HL-60/S4 treated with phorbol 12-myristate 13-acetate at 8.2 ng/mL for 4 days and 3 days (cell line): ENCODE measurements around the gene HSPA4L.

ENCODE experiments used
- in situ Hi-C: fragments of 300-500 bp; cut with MboI; formaldehyde crosslinking; loops from 2 replicates; pipeline ENCODE4 v1.15.0; 2022; ENCODE audit warnings: low sequenced_read_pairs

Gene HSPA4L

GRCh38 chr4:127856813-127857447 lies 74.8 kb downstream of the HSPA4L start:
- in situ Hi-C loops: no loop called here

GRCh38 chr4:127857641-127858040 lies 75.5 kb downstream of the HSPA4L start:
- in situ Hi-C loops: no loop called here

GRCh38 chr4:127868196-127868595 lies 86.1 kb downstream of the HSPA4L start:
- in situ Hi-C loops: no loop called here

GRCh38 chr4:127870281-127870680 lies 88.2 kb downstream of the HSPA4L start:
- in situ Hi-C loops: no loop called here

- in situ Hi-C loops: no loop called here
Measured at GRCh38 chr4:127870688-127871087, 88.6 kb downstream of the HSPA4L start.

GRCh38 chr4:127875791-127876190 lies 93.7 kb downstream of the HSPA4L start:
- in situ Hi-C loops: no loop called here

GRCh38 chr4:127880763-127881562 lies 98.8 kb downstream of the HSPA4L start, which contains the start of gene PLK4:
Gene PLK4 (plus strand): TSS chr4:127880893. CDS start chr4:127881135, 242 bp downstream.
- in situ Hi-C loops: no loop called here

GRCh38 chr4:127881563-127881864 lies 99.4 kb downstream of the HSPA4L start:
- in situ Hi-C loops: no loop called here

- in situ Hi-C loops: no loop called here
Measured at GRCh38 chr4:127888559-127888958, 106.4 kb downstream of the HSPA4L start.

- in situ Hi-C loops: no loop called here
Measured at GRCh38 chr4:127889903-127890302, 107.8 kb downstream of the HSPA4L start.
